WI38 (cell line): ENCODE results near the gene DNAJC21.
"Not testable (repeated sequence)": the region's sequence is repeated elsewhere in the genome, so short reads cannot be mapped to it uniquely, and the experiment has no call there.

Experiments
- H3K4me3 ChIP-seq: 2 replicates; pipeline ENCODE4 v1.5.1; 2011; ENCODE audit warnings: low read depth, mild to moderate bottlenecking, control low read depth, low read length
- CTCF ChIP-seq: IDR thresholded peaks from 2 replicates; pipeline ENCODE4 v1.5.1; 2012; ENCODE audit warnings: low read depth, mild to moderate bottlenecking, control low read depth, low read length

The DNAJC21 gene

GRCh38 chr5:34959323-34959722 lies 30.0 kb downstream of the DNAJC21 start:
- TF ChIP-seq CTCF: no peak
- no peak overlapping the region for H3K4me3 ChIP-seq

GRCh38 chr5:34967540-34967939 lies 38.2 kb downstream of the DNAJC21 start:
- no peak for TF ChIP-seq CTCF

GRCh38 chr5:34968258-34968657 lies 38.9 kb downstream of the DNAJC21 start:
- no peak overlapping the region for H3K4me3 ChIP-seq
- TF ChIP-seq CTCF: no peak

More at GRCh38 chr5:34967540-34967939, 38.2 kb downstream of the DNAJC21 start:
- no peak overlapping the region for H3K4me3 ChIP-seq

GRCh38 chr5:34970552-34970951 lies 41.2 kb downstream of the DNAJC21 start:
- H3K4me3 ChIP-seq: no peak overlapping the region
- no peak for TF ChIP-seq CTCF

GRCh38 chr5:34971655-34972054 lies 42.3 kb downstream of the DNAJC21 start:
- H3K4me3 ChIP-seq: not testable (repeated sequence)

- no peak overlapping the region for H3K4me3 ChIP-seq
- TF ChIP-seq CTCF: no peak
These were observed 47.0 kb downstream of the DNAJC21 start for GRCh38 chr5:34976347-34976746.

GRCh38 chr5:34977934-34978613 lies 48.7 kb downstream of the DNAJC21 start:
- no peak overlapping the region for H3K4me3 ChIP-seq
- no peak for TF ChIP-seq CTCF

- TF ChIP-seq CTCF: no peak
- no peak overlapping the region for H3K4me3 ChIP-seq
These were observed 49.3 kb downstream of the DNAJC21 start for GRCh38 chr5:34978681-34979080.
